Measurements from ENCODE around the gene TGFBR2.
"Not testable (repeated sequence)": the region's sequence is repeated elsewhere in the genome, so short reads cannot be mapped to it uniquely, and the experiment has no call there.

DNA sequence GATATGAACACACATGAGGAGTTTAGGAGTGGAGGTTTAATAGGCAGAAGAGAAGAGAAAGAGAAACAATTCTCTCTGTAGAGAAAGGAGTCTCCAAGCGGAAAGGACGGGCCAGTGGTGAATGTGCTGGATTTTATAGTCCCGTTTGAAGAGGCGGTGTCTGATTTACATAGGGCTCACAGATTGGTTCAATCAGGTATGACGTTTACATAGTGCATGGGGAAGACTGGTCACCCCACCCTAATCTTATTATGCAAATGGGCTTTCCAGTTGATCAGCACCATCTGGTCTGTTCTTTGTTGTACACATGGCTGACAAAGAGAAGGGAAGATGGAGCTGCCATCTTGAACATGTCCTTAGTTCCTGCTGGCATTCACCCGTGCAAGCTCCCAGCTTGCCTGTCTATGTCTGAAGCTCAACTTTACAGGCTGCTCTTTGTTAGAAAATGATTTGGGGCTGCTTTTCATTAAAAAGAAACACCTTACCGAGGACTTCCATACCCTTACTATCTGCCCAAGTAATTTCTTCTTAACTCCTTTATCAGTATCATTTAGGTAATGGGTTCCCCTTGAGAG, 63.0 kb downstream of the TGFBR2 start:
- TF ChIP-seq, protein P1, sequence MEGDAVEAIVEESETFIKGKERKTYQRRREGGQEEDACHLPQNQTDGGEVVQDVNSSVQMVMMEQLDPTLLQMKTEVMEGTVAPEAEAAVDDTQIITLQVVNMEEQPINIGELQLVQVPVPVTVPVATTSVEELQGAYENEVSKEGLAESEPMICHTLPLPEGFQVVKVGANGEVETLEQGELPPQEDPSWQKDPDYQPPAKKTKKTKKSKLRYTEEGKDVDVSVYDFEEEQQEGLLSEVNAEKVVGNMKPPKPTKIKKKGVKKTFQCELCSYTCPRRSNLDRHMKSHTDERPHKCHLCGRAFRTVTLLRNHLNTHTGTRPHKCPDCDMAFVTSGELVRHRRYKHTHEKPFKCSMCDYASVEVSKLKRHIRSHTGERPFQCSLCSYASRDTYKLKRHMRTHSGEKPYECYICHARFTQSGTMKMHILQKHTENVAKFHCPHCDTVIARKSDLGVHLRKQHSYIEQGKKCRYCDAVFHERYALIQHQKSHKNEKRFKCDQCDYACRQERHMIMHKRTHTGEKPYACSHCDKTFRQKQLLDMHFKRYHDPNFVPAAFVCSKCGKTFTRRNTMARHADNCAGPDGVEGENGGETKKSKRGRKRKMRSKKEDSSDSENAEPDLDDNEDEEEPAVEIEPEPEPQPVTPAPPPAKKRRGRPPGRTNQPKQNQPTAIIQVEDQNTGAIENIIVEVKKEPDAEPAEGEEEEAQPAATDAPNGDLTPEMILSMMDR (IDR thresholded peaks at IDR 0.05) = not testable (repeated sequence)
- TF ChIP-seq POLR2AphosphoS5 (IDR thresholded peaks at IDR 0.05) = not testable (repeated sequence)

Measured in prostate gland (tissue), 2 donors.